GM23338 (cell line): ENCODE measurements around the gene PSMG4. TPM values are rescaled to one million over a fixed set of nuclear protein-coding genes. Genes with fewer than 3 reads are reported as not detected.

Experiments used
- ATAC-seq: fragments of 200-7000 bp; cut with Tn5 transposase; 3 replicates; pipeline ENCODE4 v1.9.1; 2020
- DNase-seq: peaks from one replicate; pipeline ENCODE4 v3.0.0-alpha.2; 2015; ENCODE audit warnings: low spot score
- H2AFZ ChIP-seq: fragments of 200-600 bp; sonication (generic); 2 replicates; pipeline ENCODE4 v1.8.0; 2016; ENCODE audit warnings: antibody characterized with exemption, mild to moderate bottlenecking, moderate library complexity
- H3F3A ChIP-seq: fragments of 200-600 bp; sonication (generic); replicated peaks from 2 replicates; pipeline ENCODE4 v1.8.0; 2017; ENCODE audit warnings: antibody characterized with exemption, mixed run types, low read depth
- H3K27ac ChIP-seq: fragments of 200-600 bp; sonication (generic); 2 replicates; pipeline ENCODE4 v1.6.1; 2016; ENCODE audit warnings: low read depth
- H3K27me3 ChIP-seq: fragments of 200-600 bp; sonication (generic); 2 replicates; pipeline ENCODE4 v1.8.0; 2016; ENCODE audit warnings: mild to moderate bottlenecking, mixed run types, moderate library complexity; ENCODE audit not compliant: insufficient read depth
- H3K36me3 ChIP-seq: fragments of 200-600 bp; sonication (generic); 2 replicates; pipeline ENCODE4 v1.8.0; 2016; ENCODE audit warnings: mild to moderate bottlenecking; ENCODE audit not compliant: insufficient read depth
- H3K4me1 ChIP-seq: fragments of 200-600 bp; sonication (generic); 2 replicates; pipeline ENCODE4 v1.8.0; 2016; ENCODE audit warnings: mild to moderate bottlenecking, moderate library complexity; ENCODE audit not compliant: insufficient read depth
- H3K4me2 ChIP-seq: fragments of 200-600 bp; sonication (generic); 2 replicates; pipeline ENCODE4 v1.7.1; 2017; ENCODE audit warnings: mixed run types
- H3K4me3 ChIP-seq: fragments of 200-600 bp; sonication (generic); 2 replicates; pipeline ENCODE4 v1.6.1; 2016; ENCODE audit warnings: mixed run types
- H3K79me2 ChIP-seq: fragments of 200-600 bp; sonication (generic); replicated peaks from 2 replicates; pipeline ENCODE4 v1.8.0; 2017; ENCODE audit warnings: mild to moderate bottlenecking; ENCODE audit not compliant: insufficient read depth
- H3K9me2 ChIP-seq: fragments of 200-600 bp; sonication (generic); 2 replicates; pipeline ENCODE4 v1.8.0; 2017; ENCODE audit not compliant: insufficient read depth
- H4K20me1 ChIP-seq: fragments of 200-600 bp; sonication (generic); replicated peaks from 2 replicates; pipeline ENCODE4 v1.8.0; 2017; ENCODE audit warnings: mild to moderate bottlenecking; ENCODE audit not compliant: insufficient read depth
- H3K27ac Mint-ChIP-seq: 2 replicates; pipeline ENCODE4 v1.8.0; 2020; ENCODE audit warnings: inconsistent platforms, mild to moderate bottlenecking, moderate library complexity, mixed read lengths
- H3K27me3 Mint-ChIP-seq: 3 replicates; pipeline ENCODE4 v1.8.0; 2022; ENCODE audit warnings: low read depth, mild to moderate bottlenecking, moderate library complexity, mixed read lengths, inconsistent platforms; ENCODE audit not compliant: insufficient read depth, poor library complexity
- H3K36me3 Mint-ChIP-seq: 3 replicates; pipeline ENCODE4 v1.8.0; 2021; ENCODE audit warnings: low read depth, mild to moderate bottlenecking, inconsistent platforms, moderate library complexity, mixed read lengths
- H3K4me1 Mint-ChIP-seq: 3 replicates; pipeline ENCODE4 v1.8.0; 2020; ENCODE audit warnings: mild to moderate bottlenecking, inconsistent platforms, mixed read lengths
- H3K4me3 Mint-ChIP-seq: 3 replicates; pipeline ENCODE4 v1.8.0; 2021; ENCODE audit warnings: moderate library complexity, mild to moderate bottlenecking, inconsistent platforms, mixed read lengths
- H3K9me3 Mint-ChIP-seq: 3 replicates; pipeline ENCODE4 v1.8.0; 2020; ENCODE audit warnings: moderate library complexity, mild to moderate bottlenecking, inconsistent platforms, mixed read lengths
- EZH2phosphoT487 ChIP-seq: fragments of 200-600 bp; sonication (generic); IDR thresholded peaks from one replicate; pipeline ENCODE4 v1.8.1; 2018; ENCODE audit warnings: antibody characterized with exemption; ENCODE audit not compliant: unreplicated experiment
- polyA plus RNA-seq: library from polyadenylated mRNA; unstranded; fragments of >200 nt; fragmentation: Nextera tagmentation; extraction: Ambion mirVana; gene quantifications from 2 replicates; pipeline ENCODE4 v1.2.1, GENCODE V29; 2016
- total RNA-seq: library from RNA; depleted of rRNA; stranded (reverse); fragments of >200 nt; shearing (Covaris generic); gene quantifications from 2 replicates; pipeline ENCODE4 v1.2.3, GENCODE V29; 2014
- TF ChIP-seq, protein P1 (sequence below): fragments of 250-450 bp; sonication (Bioruptor Pico); IDR thresholded peaks from 2 replicates; pipeline ENCODE4 v1.5.0; 2020; ENCODE audit warnings: mild to moderate bottlenecking, moderate library complexity
- TF ChIP-seq, protein P2 (sequence below), 2 experiments: fragments of 200-600 bp in 1 of 2; sonication (generic) in 1 of 2; conservative IDR thresholded peaks; 2 replicates each; pipeline versions ENCODE4 v1.5.1 to v1.6.1; 2016 to 2017; ENCODE audit warnings: antibody characterized with exemption in 2 of 2, low read depth in 2 of 2, mild to moderate bottlenecking in 2 of 2, moderate library complexity in 1 of 2

Gene PSMG4
- total and polyA plus RNA-seq, 2 experiments from 2014 or later, result 37.2 to 168 TPM

- ATAC-seq (no peak), DNase-seq (no peak)
- no peak for TF ChIP-seq EZH2phosphoT487
- Mint-ChIP-seq H3K27me3 (peaks cover 23% of the 10 kb centered on the region), H3K36me3 (peaks cover 64% of the 10 kb centered on the region), H3K4me3 (no peak overlapping the region), H3K27ac (no peak overlapping the region), H3K4me1 (peaks cover 16% of the 10 kb centered on the region), H3K9me3 (no peaks in the 10 kb centered on the region)
- Histone ChIP-seq H4K20me1 (0 out of 2 replicates have a peak, but pooled peaks cover under 1% of the 10 kb centered on the region), H3K36me3 (no peaks in the 10 kb centered on the region; the same call in 1 of the 2 replicates), H3K27me3 (no peaks in the 10 kb centered on the region), H3K27ac (no peak overlapping the region), H3K9me2 (no peaks in the 10 kb centered on the region), H3K4me3 (no peak overlapping the region), H3F3A (no peaks in the 10 kb centered on the region), H3K4me1 (no peaks in the 10 kb centered on the region), H2AFZ (no peak overlapping the region), H3K79me2 (no peaks in the 10 kb centered on the region), H3K4me2 (no peak overlapping the region)
Measured at GRCh38 chr6:3294396-3294795, 35.6 kb downstream of the PSMG4 start.

- Histone ChIP-seq H3K79me2 (no peaks in the 10 kb centered on the region), H3K36me3 (no peaks in the 10 kb centered on the region; the same call in 1 of the 2 replicates), H3K27me3 (no peaks in the 10 kb centered on the region), H3K27ac (no peak overlapping the region), H3F3A (no peaks in the 10 kb centered on the region), H3K4me2 (no peak overlapping the region), H3K4me1 (no peaks in the 10 kb centered on the region), H4K20me1 (0 out of 2 replicates have a peak, but pooled peaks cover 2% of the 10 kb centered on the region), H3K4me3 (no peak overlapping the region), H2AFZ (no peak overlapping the region), H3K9me2 (no peaks in the 10 kb centered on the region)
- Mint-ChIP-seq H3K36me3 (peaks cover 56% of the 10 kb centered on the region), H3K4me3 (no peak overlapping the region), H3K4me1 (peaks cover 16% of the 10 kb centered on the region), H3K9me3 (no peaks in the 10 kb centered on the region), H3K27me3 (peaks cover 23% of the 10 kb centered on the region), H3K27ac (peak overlapping the region; percentile 64)
- ATAC-seq, result peak; percentile 89
- DNase-seq, result peak; percentile 48
- TF ChIP-seq, protein P1, sequence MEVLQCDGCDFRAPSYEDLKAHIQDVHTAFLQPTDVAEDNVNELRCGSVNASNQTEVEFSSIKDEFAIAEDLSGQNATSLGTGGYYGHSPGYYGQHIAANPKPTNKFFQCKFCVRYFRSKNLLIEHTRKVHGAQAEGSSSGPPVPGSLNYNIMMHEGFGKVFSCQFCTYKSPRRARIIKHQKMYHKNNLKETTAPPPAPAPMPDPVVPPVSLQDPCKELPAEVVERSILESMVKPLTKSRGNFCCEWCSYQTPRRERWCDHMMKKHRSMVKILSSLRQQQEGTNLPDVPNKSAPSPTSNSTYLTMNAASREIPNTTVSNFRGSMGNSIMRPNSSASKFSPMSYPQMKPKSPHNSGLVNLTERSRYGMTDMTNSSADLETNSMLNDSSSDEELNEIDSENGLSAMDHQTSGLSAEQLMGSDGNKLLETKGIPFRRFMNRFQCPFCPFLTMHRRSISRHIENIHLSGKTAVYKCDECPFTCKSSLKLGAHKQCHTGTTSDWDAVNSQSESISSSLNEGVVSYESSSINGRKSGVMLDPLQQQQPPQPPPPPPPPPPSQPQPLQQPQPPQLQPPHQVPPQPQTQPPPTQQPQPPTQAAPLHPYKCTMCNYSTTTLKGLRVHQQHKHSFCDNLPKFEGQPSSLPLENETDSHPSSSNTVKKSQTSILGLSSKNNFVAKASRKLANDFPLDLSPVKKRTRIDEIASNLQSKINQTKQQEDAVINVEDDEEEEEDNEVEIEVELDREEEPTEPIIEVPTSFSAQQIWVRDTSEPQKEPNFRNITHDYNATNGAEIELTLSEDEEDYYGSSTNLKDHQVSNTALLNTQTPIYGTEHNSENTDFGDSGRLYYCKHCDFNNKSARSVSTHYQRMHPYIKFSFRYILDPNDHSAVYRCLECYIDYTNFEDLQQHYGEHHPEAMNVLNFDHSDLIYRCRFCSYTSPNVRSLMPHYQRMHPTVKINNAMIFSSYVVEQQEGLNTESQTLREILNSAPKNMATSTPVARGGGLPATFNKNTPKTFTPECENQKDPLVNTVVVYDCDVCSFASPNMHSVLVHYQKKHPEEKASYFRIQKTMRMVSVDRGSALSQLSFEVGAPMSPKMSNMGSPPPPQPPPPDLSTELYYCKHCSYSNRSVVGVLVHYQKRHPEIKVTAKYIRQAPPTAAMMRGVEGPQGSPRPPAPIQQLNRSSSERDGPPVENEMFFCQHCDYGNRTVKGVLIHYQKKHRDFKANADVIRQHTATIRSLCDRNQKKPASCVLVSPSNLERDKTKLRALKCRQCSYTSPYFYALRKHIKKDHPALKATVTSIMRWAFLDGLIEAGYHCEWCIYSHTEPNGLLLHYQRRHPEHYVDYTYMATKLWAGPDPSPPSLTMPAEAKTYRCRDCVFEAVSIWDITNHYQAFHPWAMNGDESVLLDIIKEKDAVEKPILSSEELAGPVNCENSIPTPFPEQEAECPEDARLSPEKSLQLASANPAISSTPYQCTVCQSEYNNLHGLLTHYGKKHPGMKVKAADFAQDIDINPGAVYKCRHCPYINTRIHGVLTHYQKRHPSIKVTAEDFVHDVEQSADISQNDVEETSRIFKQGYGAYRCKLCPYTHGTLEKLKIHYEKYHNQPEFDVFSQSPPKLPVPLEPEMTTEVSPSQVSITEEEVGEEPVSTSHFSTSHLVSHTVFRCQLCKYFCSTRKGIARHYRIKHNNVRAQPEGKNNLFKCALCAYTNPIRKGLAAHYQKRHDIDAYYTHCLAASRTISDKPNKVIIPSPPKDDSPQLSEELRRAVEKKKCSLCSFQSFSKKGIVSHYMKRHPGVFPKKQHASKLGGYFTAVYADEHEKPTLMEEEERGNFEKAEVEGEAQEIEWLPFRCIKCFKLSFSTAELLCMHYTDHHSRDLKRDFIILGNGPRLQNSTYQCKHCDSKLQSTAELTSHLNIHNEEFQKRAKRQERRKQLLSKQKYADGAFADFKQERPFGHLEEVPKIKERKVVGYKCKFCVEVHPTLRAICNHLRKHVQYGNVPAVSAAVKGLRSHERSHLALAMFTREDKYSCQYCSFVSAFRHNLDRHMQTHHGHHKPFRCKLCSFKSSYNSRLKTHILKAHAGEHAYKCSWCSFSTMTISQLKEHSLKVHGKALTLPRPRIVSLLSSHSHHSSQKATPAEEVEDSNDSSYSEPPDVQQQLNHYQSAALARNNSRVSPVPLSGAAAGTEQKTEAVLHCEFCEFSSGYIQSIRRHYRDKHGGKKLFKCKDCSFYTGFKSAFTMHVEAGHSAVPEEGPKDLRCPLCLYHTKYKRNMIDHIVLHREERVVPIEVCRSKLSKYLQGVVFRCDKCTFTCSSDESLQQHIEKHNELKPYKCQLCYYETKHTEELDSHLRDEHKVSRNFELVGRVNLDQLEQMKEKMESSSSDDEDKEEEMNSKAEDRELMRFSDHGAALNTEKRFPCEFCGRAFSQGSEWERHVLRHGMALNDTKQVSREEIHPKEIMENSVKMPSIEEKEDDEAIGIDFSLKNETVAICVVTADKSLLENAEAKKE, result no peak
- TF ChIP-seq, protein P2, sequence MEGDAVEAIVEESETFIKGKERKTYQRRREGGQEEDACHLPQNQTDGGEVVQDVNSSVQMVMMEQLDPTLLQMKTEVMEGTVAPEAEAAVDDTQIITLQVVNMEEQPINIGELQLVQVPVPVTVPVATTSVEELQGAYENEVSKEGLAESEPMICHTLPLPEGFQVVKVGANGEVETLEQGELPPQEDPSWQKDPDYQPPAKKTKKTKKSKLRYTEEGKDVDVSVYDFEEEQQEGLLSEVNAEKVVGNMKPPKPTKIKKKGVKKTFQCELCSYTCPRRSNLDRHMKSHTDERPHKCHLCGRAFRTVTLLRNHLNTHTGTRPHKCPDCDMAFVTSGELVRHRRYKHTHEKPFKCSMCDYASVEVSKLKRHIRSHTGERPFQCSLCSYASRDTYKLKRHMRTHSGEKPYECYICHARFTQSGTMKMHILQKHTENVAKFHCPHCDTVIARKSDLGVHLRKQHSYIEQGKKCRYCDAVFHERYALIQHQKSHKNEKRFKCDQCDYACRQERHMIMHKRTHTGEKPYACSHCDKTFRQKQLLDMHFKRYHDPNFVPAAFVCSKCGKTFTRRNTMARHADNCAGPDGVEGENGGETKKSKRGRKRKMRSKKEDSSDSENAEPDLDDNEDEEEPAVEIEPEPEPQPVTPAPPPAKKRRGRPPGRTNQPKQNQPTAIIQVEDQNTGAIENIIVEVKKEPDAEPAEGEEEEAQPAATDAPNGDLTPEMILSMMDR (conservative IDR thresholded peaks at IDR 0.05; ENCODE audit: low read depth in 2 of 2), result peak; percentile 27 to 64; a peak in 3 of 4 replicates
Measured at GRCh38 chr6:3294921-3295871, 36.4 kb downstream of the PSMG4 start.
